ENCODE results near the gene CCNDBP1. TPM values are rescaled to one million over a fixed set of nuclear protein-coding genes. Genes with fewer than 3 reads are reported as not detected.

The CCNDBP1 gene
- total RNA-seq, 1 experiment from 2014 or later: 62.5 TPM

- in situ Hi-C loops (cut with HindIII; ENCODE audit: low pct_unique_long_range_greater_than_20kb, low sequenced_read_pairs): no loop called here
- BruUV-seq (replicated peaks): no TSS peak
- POLR2A ChIA-PET: no interaction called here
- H3K4me1 ChIP-seq (ENCODE audit: control insufficient read depth, insufficient read depth, low read length): no peaks in the 10 kb centered on the region
- no peaks in the 10 kb centered on the region for H3K9me3 ChIP-seq (ENCODE audit: control insufficient read depth, insufficient read depth, low read depth, low read length)
- H3K36me3 ChIP-seq (ENCODE audit: control insufficient read depth, insufficient read depth, low read length): no peaks in the 10 kb centered on the region
- CTCF ChIA-PET: interaction anchor here (0.6 to 2.4 kb wide), 3 partner anchors 16 to 76 kb away, joined by 4 to 9 read pairs (median 6); no protein-coding TSS in a partner anchor
- H3K27ac ChIP-seq (ENCODE audit: low read length): no peak overlapping the region
- DNase-seq (ENCODE audit: low read depth, low spot score) (no peak), ATAC-seq (peak; percentile 76)
- intact Hi-C loops (cut with micrococcal nuclease; ENCODE audit: unreplicated experiment): no loop called here
- peaks cover 3% of the 10 kb centered on the region; the same call in 1 of the 2 replicates for H3K27me3 ChIP-seq (ENCODE audit: control insufficient read depth, insufficient read depth, low read length)
- TF ChIP-seq, protein P1, sequence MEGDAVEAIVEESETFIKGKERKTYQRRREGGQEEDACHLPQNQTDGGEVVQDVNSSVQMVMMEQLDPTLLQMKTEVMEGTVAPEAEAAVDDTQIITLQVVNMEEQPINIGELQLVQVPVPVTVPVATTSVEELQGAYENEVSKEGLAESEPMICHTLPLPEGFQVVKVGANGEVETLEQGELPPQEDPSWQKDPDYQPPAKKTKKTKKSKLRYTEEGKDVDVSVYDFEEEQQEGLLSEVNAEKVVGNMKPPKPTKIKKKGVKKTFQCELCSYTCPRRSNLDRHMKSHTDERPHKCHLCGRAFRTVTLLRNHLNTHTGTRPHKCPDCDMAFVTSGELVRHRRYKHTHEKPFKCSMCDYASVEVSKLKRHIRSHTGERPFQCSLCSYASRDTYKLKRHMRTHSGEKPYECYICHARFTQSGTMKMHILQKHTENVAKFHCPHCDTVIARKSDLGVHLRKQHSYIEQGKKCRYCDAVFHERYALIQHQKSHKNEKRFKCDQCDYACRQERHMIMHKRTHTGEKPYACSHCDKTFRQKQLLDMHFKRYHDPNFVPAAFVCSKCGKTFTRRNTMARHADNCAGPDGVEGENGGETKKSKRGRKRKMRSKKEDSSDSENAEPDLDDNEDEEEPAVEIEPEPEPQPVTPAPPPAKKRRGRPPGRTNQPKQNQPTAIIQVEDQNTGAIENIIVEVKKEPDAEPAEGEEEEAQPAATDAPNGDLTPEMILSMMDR (IDR thresholded peaks at IDR 0.05): no peak; the same call in 1 of the 2 replicates
- TF ChIP-seq POLR2AphosphoS5 (IDR thresholded peaks at IDR 0.05; ENCODE audit: low read depth, low read length) (no peak), SIN3A (IDR thresholded peaks at IDR 0.05; ENCODE audit: borderline replicate concordance, insufficient read depth, low read depth, low read length) (no peak), TCF7L2 (IDR thresholded peaks at IDR 0.05; ENCODE audit: low read depth, low read length) (no peak)
- TF ChIP-seq, protein P2, sequence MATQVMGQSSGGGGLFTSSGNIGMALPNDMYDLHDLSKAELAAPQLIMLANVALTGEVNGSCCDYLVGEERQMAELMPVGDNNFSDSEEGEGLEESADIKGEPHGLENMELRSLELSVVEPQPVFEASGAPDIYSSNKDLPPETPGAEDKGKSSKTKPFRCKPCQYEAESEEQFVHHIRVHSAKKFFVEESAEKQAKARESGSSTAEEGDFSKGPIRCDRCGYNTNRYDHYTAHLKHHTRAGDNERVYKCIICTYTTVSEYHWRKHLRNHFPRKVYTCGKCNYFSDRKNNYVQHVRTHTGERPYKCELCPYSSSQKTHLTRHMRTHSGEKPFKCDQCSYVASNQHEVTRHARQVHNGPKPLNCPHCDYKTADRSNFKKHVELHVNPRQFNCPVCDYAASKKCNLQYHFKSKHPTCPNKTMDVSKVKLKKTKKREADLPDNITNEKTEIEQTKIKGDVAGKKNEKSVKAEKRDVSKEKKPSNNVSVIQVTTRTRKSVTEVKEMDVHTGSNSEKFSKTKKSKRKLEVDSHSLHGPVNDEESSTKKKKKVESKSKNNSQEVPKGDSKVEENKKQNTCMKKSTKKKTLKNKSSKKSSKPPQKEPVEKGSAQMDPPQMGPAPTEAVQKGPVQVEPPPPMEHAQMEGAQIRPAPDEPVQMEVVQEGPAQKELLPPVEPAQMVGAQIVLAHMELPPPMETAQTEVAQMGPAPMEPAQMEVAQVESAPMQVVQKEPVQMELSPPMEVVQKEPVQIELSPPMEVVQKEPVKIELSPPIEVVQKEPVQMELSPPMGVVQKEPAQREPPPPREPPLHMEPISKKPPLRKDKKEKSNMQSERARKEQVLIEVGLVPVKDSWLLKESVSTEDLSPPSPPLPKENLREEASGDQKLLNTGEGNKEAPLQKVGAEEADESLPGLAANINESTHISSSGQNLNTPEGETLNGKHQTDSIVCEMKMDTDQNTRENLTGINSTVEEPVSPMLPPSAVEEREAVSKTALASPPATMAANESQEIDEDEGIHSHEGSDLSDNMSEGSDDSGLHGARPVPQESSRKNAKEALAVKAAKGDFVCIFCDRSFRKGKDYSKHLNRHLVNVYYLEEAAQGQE (IDR thresholded peaks at IDR 0.05; ENCODE audit: insufficient read depth in 1 of 2, low read depth in 2 of 2, low read length in 1 of 2): no peak
- H3K4me3 ChIP-seq (ENCODE audit: low read depth in 2 of 2, low read length in 2 of 2): no peak overlapping the region
Measured at GRCh38 chr15:43209059-43209824, 24.0 kb downstream of the CCNDBP1 start.

DNA sequence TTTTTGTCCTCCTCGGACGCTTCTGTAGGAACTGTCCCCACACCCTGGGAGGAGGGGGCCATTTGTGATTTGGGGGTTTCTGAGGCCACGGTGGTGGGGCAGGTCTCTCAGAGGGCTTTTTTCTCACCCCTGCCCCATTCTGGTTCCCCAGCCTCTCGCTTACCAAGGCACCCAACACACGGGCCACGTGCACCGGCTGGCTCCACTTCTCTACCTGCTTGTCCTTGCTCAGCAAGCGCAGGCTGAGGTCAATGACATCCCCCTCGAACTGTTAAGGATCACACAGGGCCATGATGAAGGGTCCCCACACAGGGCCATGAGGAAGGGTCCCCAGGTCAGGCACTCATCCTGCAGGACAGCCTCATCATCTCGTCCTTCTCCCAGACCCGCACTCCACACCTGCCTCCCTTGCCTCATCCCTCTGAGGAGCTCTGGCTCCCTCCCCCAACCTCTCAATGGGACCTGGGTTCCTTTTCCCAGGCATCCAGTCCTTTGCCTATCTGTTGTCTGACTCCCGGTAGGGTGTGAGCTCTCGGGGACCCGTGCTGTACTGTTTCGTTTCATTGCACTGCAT lies 25.1 kb downstream of the CCNDBP1 start:
- intact Hi-C loops (cut with micrococcal nuclease; ENCODE audit: unreplicated experiment): no loop called here

More for the DNA sequence above, 25.1 kb downstream of the CCNDBP1 start:
- POLR2A ChIA-PET: no interaction called here
- TF ChIP-seq, protein P1 (IDR thresholded peaks at IDR 0.05): no peak
- TF ChIP-seq TCF7L2 (IDR thresholded peaks at IDR 0.05; ENCODE audit: low read depth, low read length) (no peak), SIN3A (IDR thresholded peaks at IDR 0.05; ENCODE audit: borderline replicate concordance, insufficient read depth, low read depth, low read length) (no peak), POLR2AphosphoS5 (IDR thresholded peaks at IDR 0.05; ENCODE audit: low read depth, low read length) (no peak)
- Histone ChIP-seq H3K4me3 (ENCODE audit: low read depth in 2 of 2, low read length in 2 of 2) (no peak overlapping the region), H3K27ac (ENCODE audit: low read length) (no peak overlapping the region), H3K27me3 (ENCODE audit: control insufficient read depth, insufficient read depth, low read length) (peaks cover 3% of the 10 kb centered on the region; the same call in 1 of the 2 replicates), H3K9me3 (ENCODE audit: control insufficient read depth, insufficient read depth, low read depth, low read length) (no peaks in the 10 kb centered on the region), H3K36me3 (ENCODE audit: control insufficient read depth, insufficient read depth, low read length) (no peaks in the 10 kb centered on the region), H3K4me1 (ENCODE audit: control insufficient read depth, insufficient read depth, low read length) (no peaks in the 10 kb centered on the region)
- in situ Hi-C loops (cut with HindIII; ENCODE audit: low pct_unique_long_range_greater_than_20kb, low sequenced_read_pairs): no loop called here
- ATAC-seq (no peak), DNase-seq (ENCODE audit: low read depth, low spot score) (no peak)
- BruUV-seq (replicated peaks): no TSS peak
- CTCF ChIA-PET: interaction anchor here (1.9 kb wide), 1 partner anchor 75 kb away, joined by 6 read pairs; no protein-coding TSS in a partner anchor
